ENCODE results near the gene B3GNT7.

DNA sequence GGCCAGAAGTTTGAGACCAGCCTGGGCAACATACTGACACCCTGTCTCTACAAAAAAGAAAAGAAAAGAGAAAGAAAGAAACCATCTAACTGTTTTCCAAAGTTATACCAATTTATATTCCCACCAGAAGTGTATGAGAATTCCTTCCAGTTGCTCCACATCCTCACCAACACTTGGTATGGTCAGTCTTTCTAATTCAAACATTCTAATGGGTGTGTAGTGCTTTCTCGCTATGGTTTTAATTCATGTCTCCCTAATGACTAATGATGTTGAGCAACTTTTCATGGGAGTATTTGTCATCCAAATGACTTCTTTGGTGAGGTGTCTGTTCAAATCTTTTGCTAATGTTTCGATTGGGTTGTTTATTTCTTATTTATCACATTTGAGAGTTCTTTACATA is 10.5 kb upstream of the B3GNT7 start:
- TF ChIP-seq, protein P1, sequence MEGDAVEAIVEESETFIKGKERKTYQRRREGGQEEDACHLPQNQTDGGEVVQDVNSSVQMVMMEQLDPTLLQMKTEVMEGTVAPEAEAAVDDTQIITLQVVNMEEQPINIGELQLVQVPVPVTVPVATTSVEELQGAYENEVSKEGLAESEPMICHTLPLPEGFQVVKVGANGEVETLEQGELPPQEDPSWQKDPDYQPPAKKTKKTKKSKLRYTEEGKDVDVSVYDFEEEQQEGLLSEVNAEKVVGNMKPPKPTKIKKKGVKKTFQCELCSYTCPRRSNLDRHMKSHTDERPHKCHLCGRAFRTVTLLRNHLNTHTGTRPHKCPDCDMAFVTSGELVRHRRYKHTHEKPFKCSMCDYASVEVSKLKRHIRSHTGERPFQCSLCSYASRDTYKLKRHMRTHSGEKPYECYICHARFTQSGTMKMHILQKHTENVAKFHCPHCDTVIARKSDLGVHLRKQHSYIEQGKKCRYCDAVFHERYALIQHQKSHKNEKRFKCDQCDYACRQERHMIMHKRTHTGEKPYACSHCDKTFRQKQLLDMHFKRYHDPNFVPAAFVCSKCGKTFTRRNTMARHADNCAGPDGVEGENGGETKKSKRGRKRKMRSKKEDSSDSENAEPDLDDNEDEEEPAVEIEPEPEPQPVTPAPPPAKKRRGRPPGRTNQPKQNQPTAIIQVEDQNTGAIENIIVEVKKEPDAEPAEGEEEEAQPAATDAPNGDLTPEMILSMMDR (IDR thresholded peaks at IDR 0.05; ENCODE audit: low read length), result no peak
- no peak for TF ChIP-seq EZH2phosphoT487 (IDR thresholded peaks at IDR 0.05; ENCODE audit: low read length)
- no peak for TF ChIP-seq EZH2 (optimal IDR thresholded peaks at IDR 0.05; ENCODE audit: low read depth, low read length)
